SK-N-SH treated with all-trans-retinoic acid at 6 μM for 48 hours (cell line): ENCODE data around the gene CIT.

ENCODE experiments used
- CREB5 ChIP-seq: fragments of 250-450 bp; sonication (Bioruptor Pico); IDR thresholded peaks from 2 replicates; pipeline ENCODE4 v1.5.1; 2020; ENCODE audit warnings: low read depth, mild to moderate bottlenecking, moderate library complexity
- GLIS3 ChIP-seq: fragments of 250-450 bp; sonication (Bioruptor Pico); IDR thresholded peaks from 2 replicates; pipeline ENCODE4 v1.5.0; 2020; ENCODE audit warnings: mild to moderate bottlenecking, moderate library complexity
- PATZ1 ChIP-seq: fragments of 250-450 bp; sonication (Bioruptor Pico); IDR thresholded peaks from 2 replicates; pipeline ENCODE4 v1.8.0; 2020; ENCODE audit warnings: mild to moderate bottlenecking, moderate library complexity, borderline replicate concordance
- RARB ChIP-seq: fragments of 250-450 bp; sonication (Bioruptor Pico); IDR thresholded peaks from 2 replicates; pipeline ENCODE4 v1.8.0; 2021; ENCODE audit warnings: mild to moderate bottlenecking, moderate library complexity
- ZFP3 ChIP-seq: fragments of 250-450 bp; sonication (Bioruptor Pico); IDR thresholded peaks from 2 replicates; pipeline ENCODE4 v1.5.0; 2020; ENCODE audit warnings: mild to moderate bottlenecking, moderate library complexity

GRCh38 chr12:119925269-119925668, 48.1 kb upstream of the CIT start:
- TF ChIP-seq ZFP3 (CRISPR knock-in tag) = no peak
- no peak for TF ChIP-seq RARB (CRISPR knock-in tag)
- TF ChIP-seq GLIS3 (CRISPR knock-in tag) = no peak
- TF ChIP-seq CREB5 (CRISPR knock-in tag) = no peak
- no peak for TF ChIP-seq PATZ1
